ENCODE data around the gene SAFB. TPM values are rescaled to one million over a fixed set of nuclear protein-coding genes. Genes with fewer than 3 reads are reported as not detected.

The SAFB gene
- polyA plus RNA-seq, 1 of the 3 experiments (the other 2 are of a cell fraction): 90.0 TPM

- ChIA-PET POLR2A (no interaction called here), CTCF (interaction anchor here (1.3 to 1.5 kb wide), 3 partner anchors 10 to 54 kb away, joined by 3 to 5 read pairs (median 4); partner anchors contain the start of gene RPL36)
- Histone ChIP-seq H3K4me3 (ENCODE audit: low read depth in 2 of 2, low read length in 1 of 2) (no peak overlapping the region), H2AFZ (ENCODE audit: low read depth) (no peak overlapping the region), H3F3A (replicated peaks; ENCODE audit: insufficient read depth) (peaks cover 14% of the 10 kb centered on the region), H3K4me2 (no peak overlapping the region), H3K79me2 (ENCODE audit: insufficient read depth) (peaks cover 100% of the 10 kb centered on the region), H3K27me3 (ENCODE audit: insufficient read depth) (no peaks in the 10 kb centered on the region), H3K36me3 (replicated peaks in 1 of 2; ENCODE audit: control insufficient read depth in 1 of 2, insufficient read depth in 2 of 2, low read length in 1 of 2) (peaks cover 0 to 20% of the 10 kb centered on the region in 2 experiments), H3K9me2 (no peaks in the 10 kb centered on the region), H3K9me3 (no peaks in the 10 kb centered on the region), H3K4me1 (ENCODE audit: control insufficient read depth in 1 of 2, insufficient read depth in 2 of 2, low read depth in 1 of 2, low read length in 1 of 2) (peaks cover 0 to 3% of the 10 kb centered on the region in 2 experiments; a peak in 1 of 4 replicates), H4K20me1 (ENCODE audit: insufficient read depth) (peaks cover 90% of the 10 kb centered on the region), H3K9ac (no peak overlapping the region), H3K27ac (ENCODE audit: low read depth in 2 of 2, low read length in 1 of 2) (no peak overlapping the region)
- TF ChIP-seq, protein P1, sequence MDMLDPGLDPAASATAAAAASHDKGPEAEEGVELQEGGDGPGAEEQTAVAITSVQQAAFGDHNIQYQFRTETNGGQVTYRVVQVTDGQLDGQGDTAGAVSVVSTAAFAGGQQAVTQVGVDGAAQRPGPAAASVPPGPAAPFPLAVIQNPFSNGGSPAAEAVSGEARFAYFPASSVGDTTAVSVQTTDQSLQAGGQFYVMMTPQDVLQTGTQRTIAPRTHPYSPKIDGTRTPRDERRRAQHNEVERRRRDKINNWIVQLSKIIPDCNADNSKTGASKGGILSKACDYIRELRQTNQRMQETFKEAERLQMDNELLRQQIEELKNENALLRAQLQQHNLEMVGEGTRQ (IDR thresholded peaks at IDR 0.05; ENCODE audit: borderline replicate concordance, low read depth, low read length): no peak
- TF ChIP-seq CHD2 (IDR thresholded peaks at IDR 0.05; ENCODE audit: low read length, partially characterized antibody) (no peak), IRF3 (IDR thresholded peaks at IDR 0.05; ENCODE audit: low read depth, low read length) (no peak), GATA2 (CRISPR knock-in tag; IDR thresholded peaks at IDR 0.05) (no peak), EP300 (IDR thresholded peaks at IDR 0.05; ENCODE audit: borderline replicate concordance in 1 of 2, low read depth in 1 of 2, low read length in 1 of 2) (no peak), PBX3 (IDR thresholded peaks at IDR 0.05) (no peak)
- 98% methylated on average over 6 of the region's 6 CpGs for WGBS (ENCODE audit: low lambda C conversion rate)
- no peak for DNase-seq
These were observed 12.5 kb downstream of the SAFB start for GRCh38 chr19:5635427-5635826.

- Histone ChIP-seq H3K9me2 (no peaks in the 10 kb centered on the region), H4K20me1 (ENCODE audit: insufficient read depth) (peaks cover 92% of the 10 kb centered on the region), H3K4me2 (no peak overlapping the region), H3K9ac (no peak overlapping the region), H3K4me3 (ENCODE audit: low read depth in 2 of 2, low read length in 1 of 2) (no peak overlapping the region), H2AFZ (ENCODE audit: low read depth) (no peak overlapping the region), H3K27ac (ENCODE audit: low read depth in 2 of 2, low read length in 1 of 2) (no peak overlapping the region), H3F3A (replicated peaks; ENCODE audit: insufficient read depth) (peaks cover 14% of the 10 kb centered on the region), H3K79me2 (ENCODE audit: insufficient read depth) (peaks cover 100% of the 10 kb centered on the region), H3K36me3 (replicated peaks in 1 of 2; ENCODE audit: control insufficient read depth in 1 of 2, insufficient read depth in 2 of 2, low read length in 1 of 2) (peaks cover 11 to 16% of the 10 kb centered on the region in 2 experiments), H3K27me3 (ENCODE audit: insufficient read depth) (no peaks in the 10 kb centered on the region), H3K4me1 (ENCODE audit: control insufficient read depth in 1 of 2, insufficient read depth in 2 of 2, low read depth in 1 of 2, low read length in 1 of 2) (peaks cover 0 to 3% of the 10 kb centered on the region in 2 experiments; a peak in 1 of 4 replicates), H3K9me3 (no peaks in the 10 kb centered on the region)
- no peak for TF ChIP-seq NFIC (IDR thresholded peaks at IDR 0.05; ENCODE audit: borderline replicate concordance)
- TF ChIP-seq, protein P1 (IDR thresholded peaks at IDR 0.05; ENCODE audit: borderline replicate concordance, low read depth, low read length): no peak
- TF ChIP-seq MEF2A (IDR thresholded peaks at IDR 0.05; ENCODE audit: borderline replicate concordance, low read depth): no peak
- TF ChIP-seq, protein P2, sequence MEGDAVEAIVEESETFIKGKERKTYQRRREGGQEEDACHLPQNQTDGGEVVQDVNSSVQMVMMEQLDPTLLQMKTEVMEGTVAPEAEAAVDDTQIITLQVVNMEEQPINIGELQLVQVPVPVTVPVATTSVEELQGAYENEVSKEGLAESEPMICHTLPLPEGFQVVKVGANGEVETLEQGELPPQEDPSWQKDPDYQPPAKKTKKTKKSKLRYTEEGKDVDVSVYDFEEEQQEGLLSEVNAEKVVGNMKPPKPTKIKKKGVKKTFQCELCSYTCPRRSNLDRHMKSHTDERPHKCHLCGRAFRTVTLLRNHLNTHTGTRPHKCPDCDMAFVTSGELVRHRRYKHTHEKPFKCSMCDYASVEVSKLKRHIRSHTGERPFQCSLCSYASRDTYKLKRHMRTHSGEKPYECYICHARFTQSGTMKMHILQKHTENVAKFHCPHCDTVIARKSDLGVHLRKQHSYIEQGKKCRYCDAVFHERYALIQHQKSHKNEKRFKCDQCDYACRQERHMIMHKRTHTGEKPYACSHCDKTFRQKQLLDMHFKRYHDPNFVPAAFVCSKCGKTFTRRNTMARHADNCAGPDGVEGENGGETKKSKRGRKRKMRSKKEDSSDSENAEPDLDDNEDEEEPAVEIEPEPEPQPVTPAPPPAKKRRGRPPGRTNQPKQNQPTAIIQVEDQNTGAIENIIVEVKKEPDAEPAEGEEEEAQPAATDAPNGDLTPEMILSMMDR (IDR thresholded peaks at IDR 0.05): no peak
- TF ChIP-seq SMC3 (IDR thresholded peaks at IDR 0.05; ENCODE audit: low read depth, low read length): no peak
- no peak for TF ChIP-seq MAX (IDR thresholded peaks at IDR 0.05; ENCODE audit: low read depth)
- TF ChIP-seq USF1 (IDR thresholded peaks at IDR 0.05; ENCODE audit: borderline replicate concordance, low read depth): no peak
- ChIA-PET CTCF (no interaction called here), POLR2A (interaction anchor here (0.6 kb wide), 1 partner anchor 20 kb away, joined by 5 read pairs; no protein-coding TSS in a partner anchor)
- 96% methylated on average over 1 of the region's 1 CpG for WGBS (ENCODE audit: low lambda C conversion rate)
- DNase-seq: no peak
These were observed 15.1 kb downstream of the SAFB start for GRCh38 chr19:5637971-5638370.
